ENCODE data around the gene ZNF518A. TPM values are rescaled to one million over a fixed set of nuclear protein-coding genes. Genes with fewer than 3 reads are reported as not detected.
A peak's percentile ranks its signal among the peaks of the same experiment; 100 is the strongest.

ZNF518A gene
- total and polyA plus RNA-seq, 2 of the 13 experiments (the other 11 are each of a cell fraction or from before 2014, with no cell fraction given), result 21.7 to 37.1 TPM

GRCh38 chr10:96124230-96125141 is 5.6 kb upstream of the ZNF518A start (continued):
- TF ChIP-seq ZNF776 (CRISPR knock-in tag; IDR thresholded peaks at IDR 0.05), result no peak
- TF ChIP-seq PHF21A (CRISPR knock-in tag; IDR thresholded peaks at IDR 0.05), result 0 out of 2 replicates have a peak, but pooled peaks have one; percentile 33
- TF ChIP-seq, protein P1, sequence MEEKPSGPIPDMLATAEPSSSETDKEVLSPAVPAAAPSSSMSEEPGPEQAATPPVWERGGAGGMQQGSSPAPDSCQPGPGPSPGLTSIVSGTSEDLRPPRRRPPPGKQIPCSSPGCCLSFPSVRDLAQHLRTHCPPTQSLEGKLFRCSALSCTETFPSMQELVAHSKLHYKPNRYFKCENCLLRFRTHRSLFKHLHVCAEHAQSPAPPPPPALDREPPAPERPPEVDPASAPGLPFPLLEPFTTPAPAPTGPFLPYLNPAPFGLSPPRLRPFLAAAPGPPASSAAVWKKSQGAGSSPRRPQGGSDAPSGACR (CRISPR knock-in tag; IDR thresholded peaks at IDR 0.05), result peak; percentile 56; the same call in 1 of the 2 replicates
- no peak for TF ChIP-seq CC2D1A (CRISPR knock-in tag; IDR thresholded peaks at IDR 0.05)
- peak; percentile 58; the same call in 1 of the 2 replicates for TF ChIP-seq ZNF546 (CRISPR knock-in tag; conservative IDR thresholded peaks at IDR 0.05)
- no peak for TF ChIP-seq NFYB (CRISPR knock-in tag; IDR thresholded peaks at IDR 0.05)
- no peak for TF ChIP-seq ZNF564 (CRISPR knock-in tag; IDR thresholded peaks at IDR 0.05)
- no peak for TF ChIP-seq IRX3 (CRISPR knock-in tag; IDR thresholded peaks at IDR 0.05; ENCODE audit: borderline replicate concordance, low read depth)
- TF ChIP-seq GMEB2 (CRISPR knock-in tag; IDR thresholded peaks at IDR 0.05; ENCODE audit: low read depth), result no peak
- TF ChIP-seq POLR2AphosphoS5 (IDR thresholded peaks at IDR 0.05; ENCODE audit: low read depth, low read length), result peak; percentile 82
- peak; percentile 89 for TF ChIP-seq HNRNPH1 (optimal IDR thresholded peaks at IDR 0.05; ENCODE audit: low read depth, low read length)
- peak; percentile 51; the same call in 1 of the 2 replicates for TF ChIP-seq BCL3 (CRISPR knock-in tag; IDR thresholded peaks at IDR 0.05)
- TF ChIP-seq, protein P2, sequence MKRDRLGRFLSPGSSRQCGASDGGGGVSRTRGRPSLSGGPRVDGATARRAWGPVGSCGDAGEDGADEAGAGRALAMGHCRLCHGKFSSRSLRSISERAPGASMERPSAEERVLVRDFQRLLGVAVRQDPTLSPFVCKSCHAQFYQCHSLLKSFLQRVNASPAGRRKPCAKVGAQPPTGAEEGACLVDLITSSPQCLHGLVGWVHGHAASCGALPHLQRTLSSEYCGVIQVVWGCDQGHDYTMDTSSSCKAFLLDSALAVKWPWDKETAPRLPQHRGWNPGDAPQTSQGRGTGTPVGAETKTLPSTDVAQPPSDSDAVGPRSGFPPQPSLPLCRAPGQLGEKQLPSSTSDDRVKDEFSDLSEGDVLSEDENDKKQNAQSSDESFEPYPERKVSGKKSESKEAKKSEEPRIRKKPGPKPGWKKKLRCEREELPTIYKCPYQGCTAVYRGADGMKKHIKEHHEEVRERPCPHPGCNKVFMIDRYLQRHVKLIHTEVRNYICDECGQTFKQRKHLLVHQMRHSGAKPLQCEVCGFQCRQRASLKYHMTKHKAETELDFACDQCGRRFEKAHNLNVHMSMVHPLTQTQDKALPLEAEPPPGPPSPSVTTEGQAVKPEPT (CRISPR knock-in tag; IDR thresholded peaks at IDR 0.05; ENCODE audit: low read depth), result no peak
- no peak for TF ChIP-seq RFX3 (CRISPR knock-in tag; IDR thresholded peaks at IDR 0.05)
- no peak for TF ChIP-seq ZNF768 (CRISPR knock-in tag; IDR thresholded peaks at IDR 0.05)
- no peak for TF ChIP-seq NCOA5 (CRISPR knock-in tag; IDR thresholded peaks at IDR 0.05)
- no peak for TF ChIP-seq ZNF354B (CRISPR knock-in tag; IDR thresholded peaks at IDR 0.05)
- peak; percentile 76 for TF ChIP-seq HMGXB3 (CRISPR knock-in tag; IDR thresholded peaks at IDR 0.05; ENCODE audit: borderline replicate concordance)
- no peak for TF ChIP-seq ZNF83 (CRISPR knock-in tag; IDR thresholded peaks at IDR 0.05; ENCODE audit: borderline replicate concordance)
- TF ChIP-seq SALL1 (CRISPR knock-in tag; IDR thresholded peaks at IDR 0.05), result peak; percentile 89
